HFF-Myc (cell line): ENCODE data around the gene CDKL1.

ENCODE experiments used
- DNase-seq: peaks from one replicate; pipeline ENCODE4 v3.0.0-alpha.2; 2011; ENCODE audit warnings: low read depth; ENCODE audit errors: extremely low read depth
- H3K4me3 ChIP-seq: replicated peaks from 2 replicates; pipeline ENCODE4 v1.5.1; 2011; ENCODE audit warnings: low read depth, mild to moderate bottlenecking, control low read depth, low read length
- TF ChIP-seq, protein P1 (sequence below): IDR thresholded peaks from 2 replicates; pipeline ENCODE4 v1.5.1; 2012; ENCODE audit warnings: mild to moderate bottlenecking, low read depth, low read length, control low read depth; ENCODE audit errors: missing control alignments

The CDKL1 gene

DNA sequence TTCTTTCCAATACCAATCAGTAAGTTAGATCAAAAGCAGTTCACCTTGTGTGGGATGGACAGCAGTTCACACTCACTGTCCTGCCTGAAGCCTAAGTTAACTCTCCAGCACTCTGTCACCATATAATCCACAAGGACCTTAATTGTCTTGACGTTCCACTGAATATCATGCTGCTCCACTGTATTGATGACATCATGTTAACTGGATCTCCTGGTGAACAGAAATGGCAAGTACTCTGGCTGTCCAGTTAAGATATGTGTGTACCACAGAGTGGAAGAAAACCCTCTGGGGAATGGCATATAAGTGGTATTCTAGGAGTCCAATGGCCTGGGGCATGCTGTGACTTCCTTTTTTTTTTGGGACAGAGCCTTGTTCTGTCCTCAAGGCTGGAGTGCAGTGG lies 16.2 kb downstream of the CDKL1 start:
- H3K4me3 ChIP-seq: no peak overlapping the region
- DNase-seq: no peak
- TF ChIP-seq, protein P1, sequence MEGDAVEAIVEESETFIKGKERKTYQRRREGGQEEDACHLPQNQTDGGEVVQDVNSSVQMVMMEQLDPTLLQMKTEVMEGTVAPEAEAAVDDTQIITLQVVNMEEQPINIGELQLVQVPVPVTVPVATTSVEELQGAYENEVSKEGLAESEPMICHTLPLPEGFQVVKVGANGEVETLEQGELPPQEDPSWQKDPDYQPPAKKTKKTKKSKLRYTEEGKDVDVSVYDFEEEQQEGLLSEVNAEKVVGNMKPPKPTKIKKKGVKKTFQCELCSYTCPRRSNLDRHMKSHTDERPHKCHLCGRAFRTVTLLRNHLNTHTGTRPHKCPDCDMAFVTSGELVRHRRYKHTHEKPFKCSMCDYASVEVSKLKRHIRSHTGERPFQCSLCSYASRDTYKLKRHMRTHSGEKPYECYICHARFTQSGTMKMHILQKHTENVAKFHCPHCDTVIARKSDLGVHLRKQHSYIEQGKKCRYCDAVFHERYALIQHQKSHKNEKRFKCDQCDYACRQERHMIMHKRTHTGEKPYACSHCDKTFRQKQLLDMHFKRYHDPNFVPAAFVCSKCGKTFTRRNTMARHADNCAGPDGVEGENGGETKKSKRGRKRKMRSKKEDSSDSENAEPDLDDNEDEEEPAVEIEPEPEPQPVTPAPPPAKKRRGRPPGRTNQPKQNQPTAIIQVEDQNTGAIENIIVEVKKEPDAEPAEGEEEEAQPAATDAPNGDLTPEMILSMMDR: no peak

DNA sequence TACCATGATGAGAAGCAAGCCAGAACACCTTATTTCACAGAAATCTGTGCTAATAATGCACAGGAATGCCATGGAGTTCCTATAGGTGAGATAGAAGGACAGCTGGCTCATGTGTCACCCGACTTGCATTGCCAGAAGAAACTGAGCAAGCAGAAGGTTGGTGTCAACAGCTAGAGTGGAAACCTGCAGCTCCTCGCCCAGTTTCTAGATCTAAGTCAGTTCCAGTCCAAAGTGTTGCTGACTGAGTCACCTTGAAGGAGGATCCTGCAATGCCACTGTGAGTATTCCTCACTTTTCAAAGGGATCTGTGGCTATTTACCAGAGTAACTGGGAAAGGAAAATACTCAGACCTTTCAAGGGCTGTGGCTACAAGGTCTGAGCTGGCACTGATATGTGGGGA lies 17.1 kb downstream of the CDKL1 start:
- no peak for DNase-seq
- TF ChIP-seq, protein P1: no peak

DNA sequence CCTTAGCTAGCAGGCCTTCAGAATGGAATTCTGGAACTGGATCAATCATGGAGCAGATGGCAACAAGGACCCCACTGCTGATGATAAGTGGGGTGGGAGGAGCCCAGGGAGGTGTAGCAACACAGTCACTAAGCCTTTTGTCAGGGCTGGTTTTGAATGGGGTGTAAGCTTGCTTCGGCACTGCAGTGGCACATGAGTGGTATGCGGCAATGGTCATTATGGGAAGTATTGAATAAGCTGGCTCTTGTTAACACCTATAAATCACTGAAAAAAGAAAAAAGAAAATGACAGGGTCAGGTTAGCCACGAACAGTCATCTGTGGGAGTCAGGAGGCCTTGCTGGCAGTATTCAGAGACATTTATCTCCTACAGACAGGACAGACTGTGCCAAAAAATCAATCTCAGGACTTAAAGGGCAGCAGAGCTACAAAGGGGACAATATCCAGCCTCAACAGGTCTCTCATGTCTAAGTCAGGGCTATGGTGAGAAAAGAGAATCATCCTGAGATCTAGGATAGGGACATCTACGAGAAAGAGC lies 19.1 kb downstream of the CDKL1 start:
- DNase-seq: no peak
- no peak overlapping the region for H3K4me3 ChIP-seq
- TF ChIP-seq, protein P1: no peak

More for the DNA sequence above, 17.1 kb downstream of the CDKL1 start:
- no peak overlapping the region for H3K4me3 ChIP-seq

DNA sequence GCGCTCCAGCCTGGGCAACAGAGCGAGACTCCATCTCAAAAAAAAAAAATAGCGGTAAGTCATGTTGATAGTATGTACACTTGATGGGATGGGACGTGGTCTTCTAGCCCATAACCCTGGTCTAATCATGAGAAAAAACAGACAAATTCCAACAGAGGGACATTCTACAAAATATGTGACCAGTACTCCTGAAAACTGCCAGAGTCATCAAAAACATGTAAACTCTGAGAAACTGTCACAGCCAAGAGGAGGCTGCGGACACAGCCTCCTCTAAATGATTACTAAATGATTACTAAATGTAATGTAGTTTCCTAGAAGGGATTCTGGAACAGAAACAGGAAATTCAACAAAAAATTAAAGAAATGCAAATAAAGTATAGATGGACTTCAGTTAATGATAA lies 20.9 kb downstream of the CDKL1 start:
- DNase-seq: no peak
- TF ChIP-seq, protein P1: no peak

DNA sequence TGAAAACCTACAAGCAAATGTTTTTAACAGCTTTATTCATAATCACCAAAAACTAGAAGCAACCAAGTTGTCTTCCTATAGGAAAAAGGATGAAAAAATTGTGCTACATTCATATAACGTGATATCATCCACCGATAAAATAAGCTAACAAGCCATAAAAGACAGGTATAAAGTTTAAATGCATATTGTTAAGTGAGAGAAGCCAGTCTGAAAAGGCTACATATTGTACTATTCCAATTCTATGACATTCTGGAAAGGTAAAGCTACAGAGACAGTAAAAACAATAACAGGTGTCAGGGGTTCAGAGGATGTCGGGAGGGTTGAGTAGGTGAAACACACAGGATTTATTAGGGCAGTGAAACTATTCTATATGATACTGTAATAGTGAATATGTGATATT lies 22.7 kb downstream of the CDKL1 start:
- DNase-seq: no peak
- TF ChIP-seq, protein P1: no peak
- no peak overlapping the region for H3K4me3 ChIP-seq

More for the DNA sequence above, 20.9 kb downstream of the CDKL1 start:
- H3K4me3 ChIP-seq: no peak overlapping the region

DNA sequence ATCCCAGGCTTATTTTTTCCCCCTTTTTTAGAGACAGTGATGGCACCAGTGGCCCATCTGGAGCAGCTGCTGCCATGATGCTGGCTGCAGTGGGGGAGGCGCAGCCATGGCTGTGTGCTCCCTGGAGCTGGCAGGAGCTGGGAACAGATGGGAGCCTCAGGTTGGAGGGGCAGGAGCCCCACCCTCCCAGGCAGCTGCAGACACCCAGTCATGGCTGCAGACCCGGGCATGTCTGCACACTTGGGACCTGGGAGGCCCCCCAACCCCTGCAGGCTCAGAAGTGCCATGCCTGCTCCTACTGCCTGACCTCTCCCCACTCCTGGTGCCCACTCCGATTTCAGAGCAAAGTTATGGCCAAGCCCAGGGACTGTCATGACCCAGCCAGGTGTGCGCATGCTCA lies 25.1 kb downstream of the CDKL1 start:
- no peak for DNase-seq
- TF ChIP-seq, protein P1: no peak
- no peak overlapping the region for H3K4me3 ChIP-seq

DNA sequence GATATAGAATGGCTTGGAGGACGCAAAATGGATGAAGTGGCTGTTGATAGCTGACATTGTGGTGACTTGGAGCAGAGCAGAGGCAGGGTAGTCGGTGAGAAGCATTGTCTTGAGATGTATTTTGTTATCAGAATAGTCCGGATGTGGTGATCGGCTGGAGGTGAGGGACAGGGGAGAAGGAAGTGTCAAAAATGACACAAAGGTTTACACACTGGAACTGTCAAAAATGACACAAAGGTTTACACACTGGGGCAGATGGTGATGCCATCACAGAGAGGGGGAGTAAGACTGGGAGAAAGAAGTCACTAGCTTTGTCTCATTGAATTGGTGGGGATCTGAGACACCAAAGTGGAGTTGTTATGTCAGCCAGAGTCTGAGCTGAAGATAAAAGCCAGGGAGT lies 30.1 kb downstream of the CDKL1 start:
- DNase-seq: no peak
- no peak overlapping the region for H3K4me3 ChIP-seq
- TF ChIP-seq, protein P1: no peak
